GM12874 (cell line): ENCODE data around the gene NCAPG2.

Experiments
- TF ChIP-seq, protein P1 (sequence below): IDR thresholded peaks from 2 replicates; pipeline ENCODE4 v1.5.1; 2011; ENCODE audit warnings: low read depth, mild to moderate bottlenecking, control low read depth, low read length, moderate library complexity; ENCODE audit not compliant: insufficient read depth

Gene NCAPG2

GRCh38 chr7:158695056-158695455, 9.5 kb downstream of the NCAPG2 start:
- TF ChIP-seq, protein P1, sequence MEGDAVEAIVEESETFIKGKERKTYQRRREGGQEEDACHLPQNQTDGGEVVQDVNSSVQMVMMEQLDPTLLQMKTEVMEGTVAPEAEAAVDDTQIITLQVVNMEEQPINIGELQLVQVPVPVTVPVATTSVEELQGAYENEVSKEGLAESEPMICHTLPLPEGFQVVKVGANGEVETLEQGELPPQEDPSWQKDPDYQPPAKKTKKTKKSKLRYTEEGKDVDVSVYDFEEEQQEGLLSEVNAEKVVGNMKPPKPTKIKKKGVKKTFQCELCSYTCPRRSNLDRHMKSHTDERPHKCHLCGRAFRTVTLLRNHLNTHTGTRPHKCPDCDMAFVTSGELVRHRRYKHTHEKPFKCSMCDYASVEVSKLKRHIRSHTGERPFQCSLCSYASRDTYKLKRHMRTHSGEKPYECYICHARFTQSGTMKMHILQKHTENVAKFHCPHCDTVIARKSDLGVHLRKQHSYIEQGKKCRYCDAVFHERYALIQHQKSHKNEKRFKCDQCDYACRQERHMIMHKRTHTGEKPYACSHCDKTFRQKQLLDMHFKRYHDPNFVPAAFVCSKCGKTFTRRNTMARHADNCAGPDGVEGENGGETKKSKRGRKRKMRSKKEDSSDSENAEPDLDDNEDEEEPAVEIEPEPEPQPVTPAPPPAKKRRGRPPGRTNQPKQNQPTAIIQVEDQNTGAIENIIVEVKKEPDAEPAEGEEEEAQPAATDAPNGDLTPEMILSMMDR: no peak

GRCh38 chr7:158694650-158695049, 10.0 kb downstream of the NCAPG2 start:
- TF ChIP-seq, protein P1: no peak

- TF ChIP-seq, protein P1: no peak
Measured at GRCh38 chr7:158689488-158689887, 15.1 kb downstream of the NCAPG2 start.

- TF ChIP-seq, protein P1: no peak
Measured at GRCh38 chr7:158687406-158687805, 17.2 kb downstream of the NCAPG2 start.

- TF ChIP-seq, protein P1: no peak
Measured at GRCh38 chr7:158685693-158686092, 18.9 kb downstream of the NCAPG2 start.

- TF ChIP-seq, protein P1: no peak
Measured at GRCh38 chr7:158684329-158684728, 20.3 kb downstream of the NCAPG2 start.

GRCh38 chr7:158683541-158683940, 21.1 kb downstream of the NCAPG2 start:
- TF ChIP-seq, protein P1: no peak

GRCh38 chr7:158682456-158682855, 22.1 kb downstream of the NCAPG2 start:
- TF ChIP-seq, protein P1: no peak
